GM21526 (cell line): Measurements from ENCODE around the gene UPF3B.
"Not testable (repeated sequence)": the region's sequence is repeated elsewhere in the genome, so short reads cannot be mapped to it uniquely, and the experiment has no call there.

Experiments
- ATAC-seq: cut with Tn5 transposase; IDR thresholded peaks from one replicate; pipeline ENCODE4 v1.9.1; 2021; ENCODE audit warnings: moderate library complexity; ENCODE audit not compliant: unreplicated experiment, low FRiP score

Gene UPF3B, protein sequence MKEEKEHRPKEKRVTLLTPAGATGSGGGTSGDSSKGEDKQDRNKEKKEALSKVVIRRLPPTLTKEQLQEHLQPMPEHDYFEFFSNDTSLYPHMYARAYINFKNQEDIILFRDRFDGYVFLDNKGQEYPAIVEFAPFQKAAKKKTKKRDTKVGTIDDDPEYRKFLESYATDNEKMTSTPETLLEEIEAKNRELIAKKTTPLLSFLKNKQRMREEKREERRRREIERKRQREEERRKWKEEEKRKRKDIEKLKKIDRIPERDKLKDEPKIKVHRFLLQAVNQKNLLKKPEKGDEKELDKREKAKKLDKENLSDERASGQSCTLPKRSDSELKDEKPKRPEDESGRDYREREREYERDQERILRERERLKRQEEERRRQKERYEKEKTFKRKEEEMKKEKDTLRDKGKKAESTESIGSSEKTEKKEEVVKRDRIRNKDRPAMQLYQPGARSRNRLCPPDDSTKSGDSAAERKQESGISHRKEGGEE

DNA sequence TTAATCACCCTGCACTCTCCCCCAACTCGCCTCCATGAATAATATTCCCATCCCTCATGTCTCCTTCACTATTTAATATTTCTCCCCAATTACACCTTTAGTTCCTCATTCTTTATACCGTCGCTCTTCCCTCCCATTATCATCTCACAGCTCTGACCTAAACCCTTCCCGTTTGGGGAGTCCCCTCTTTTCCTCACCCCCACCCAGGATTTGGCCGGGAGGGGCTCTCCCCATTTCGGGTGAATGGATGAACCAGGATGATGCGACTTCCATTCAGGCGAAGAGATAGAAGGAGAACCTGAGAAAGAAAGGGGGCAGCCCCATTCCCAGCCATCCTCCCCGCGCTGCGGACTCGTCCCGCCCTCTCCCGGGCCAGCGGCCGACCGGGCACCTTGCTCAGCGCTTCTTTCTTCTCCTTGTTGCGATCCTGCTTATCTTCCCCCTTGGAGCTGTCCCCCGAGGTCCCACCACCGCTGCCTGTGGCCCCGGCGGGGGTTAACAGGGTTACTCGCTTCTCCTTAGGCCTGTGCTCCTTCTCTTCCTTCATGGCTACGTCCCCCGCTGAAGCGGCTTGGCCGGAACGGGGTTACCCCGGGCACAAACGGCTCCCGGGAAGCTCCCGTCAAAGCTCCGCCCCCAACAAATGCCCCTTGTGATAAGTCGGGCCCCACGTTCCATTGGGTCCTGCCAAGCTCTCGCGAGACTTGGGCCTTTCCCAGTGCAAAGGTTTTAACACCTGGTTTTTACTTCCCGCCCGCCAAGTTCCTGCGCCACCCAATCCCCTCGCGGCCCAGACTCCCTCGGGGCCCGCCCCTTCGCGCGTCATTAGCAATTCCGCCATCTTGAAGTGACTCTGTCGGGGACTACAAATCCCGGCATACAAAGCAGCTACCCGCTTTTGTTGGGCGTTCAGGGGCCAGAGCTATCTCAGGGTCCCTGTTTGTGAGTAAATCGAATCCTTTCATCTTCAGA, at the start of gene UPF3B:
UPF3B (minus strand) TSS at position 582 of the 972 bp plus-strand sequence; CDS start at position 547, 35 bp downstream.
- peak; percentile 95 for ATAC-seq

- no peak for ATAC-seq
Measured at GRCh38 chrX:119900976-119901375, 48.2 kb upstream of the UPF3B start.

DNA sequence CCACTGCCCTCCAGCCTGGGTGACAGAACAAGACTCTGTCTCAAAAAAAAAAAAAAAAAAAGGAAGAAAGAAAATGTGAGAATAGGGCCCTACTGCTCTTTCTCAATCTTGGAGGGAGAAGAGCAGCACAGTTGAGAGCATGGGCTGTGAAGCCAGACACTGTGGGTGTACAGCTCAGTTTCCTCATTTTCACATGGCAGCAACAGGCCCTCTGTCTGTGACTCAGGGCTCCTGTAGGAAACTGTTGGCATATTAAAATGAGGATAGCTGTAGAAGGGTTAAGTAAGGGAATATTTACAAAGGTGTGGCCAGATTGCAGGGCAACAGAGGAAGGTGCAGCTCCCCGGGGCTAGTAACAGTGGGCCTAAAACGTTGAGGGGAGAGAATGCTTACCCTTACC, 46.4 kb upstream of the UPF3B start:
- ATAC-seq, result no peak

DNA sequence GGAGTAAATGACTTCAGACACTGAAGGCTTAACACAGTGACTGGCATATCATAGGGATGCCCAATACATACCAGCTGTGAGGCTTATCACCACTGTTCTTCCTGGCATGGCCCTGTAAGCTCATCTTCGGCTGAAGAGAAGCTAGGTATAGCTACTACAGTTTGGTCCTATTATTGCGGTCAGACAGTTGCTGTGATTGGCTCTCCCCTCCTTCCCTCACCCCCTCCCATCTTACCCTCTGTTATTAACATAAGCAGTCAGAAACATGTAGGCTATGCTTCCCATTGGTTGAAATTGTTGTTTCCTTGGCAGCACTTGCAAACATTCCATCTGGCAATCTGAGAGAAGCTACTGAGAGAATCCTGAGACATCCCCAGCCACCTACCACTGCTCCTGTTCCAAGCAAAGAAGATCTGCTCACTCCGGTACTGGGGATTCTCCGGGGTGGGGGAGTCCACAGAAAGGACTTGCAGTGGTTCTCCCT, 43.1 kb upstream of the UPF3B start, which contains the start of gene AKAP14:
AKAP14 (plus strand) TSS at position 51 of the 484 bp plus-strand sequence. CDS start 7,331 bp downstream, outside the sequence.
- ATAC-seq, result no peak

DNA sequence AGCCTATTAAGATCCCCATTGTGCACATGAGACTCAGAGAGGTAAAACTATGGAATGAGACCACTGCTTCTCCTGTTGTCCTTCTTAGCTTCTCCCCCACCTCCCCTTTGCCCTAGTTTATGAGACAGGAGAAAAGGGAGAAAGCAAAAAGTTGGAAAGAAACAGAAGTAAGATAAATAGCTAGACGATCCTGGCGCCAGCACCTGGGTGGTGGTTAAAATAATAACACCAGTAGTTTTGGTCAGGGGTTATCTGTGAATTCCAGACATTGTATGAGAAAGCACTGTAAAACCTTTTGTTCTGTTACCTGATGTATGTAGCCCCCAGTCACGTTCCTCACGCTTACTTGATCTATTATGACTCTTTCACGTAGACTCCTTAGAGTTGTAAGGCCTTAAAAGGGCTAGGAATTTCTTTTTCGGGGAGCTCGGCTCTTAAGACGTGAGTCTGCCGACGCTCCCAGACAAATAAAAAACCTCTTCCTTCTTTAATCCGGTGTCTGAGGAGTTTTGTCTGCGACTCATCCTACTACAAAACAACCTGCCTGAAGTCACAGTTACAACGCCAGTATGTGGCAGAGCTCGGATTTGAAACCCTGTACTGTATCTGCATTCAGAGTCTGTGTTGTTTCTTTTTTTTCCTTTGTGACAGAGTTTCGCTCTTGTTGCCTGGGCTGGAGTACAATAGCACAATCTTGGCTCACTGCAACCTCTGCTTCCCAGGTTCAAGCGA, 39.4 kb upstream of the UPF3B start:
- ATAC-seq, result not testable (repeated sequence)

GRCh38 chrX:119890626-119891025, 37.9 kb upstream of the UPF3B start:
- not testable (repeated sequence) for ATAC-seq

- ATAC-seq, result peak; percentile 86
Measured at GRCh38 chrX:119887721-119888425, 35.1 kb upstream of the UPF3B start.

DNA sequence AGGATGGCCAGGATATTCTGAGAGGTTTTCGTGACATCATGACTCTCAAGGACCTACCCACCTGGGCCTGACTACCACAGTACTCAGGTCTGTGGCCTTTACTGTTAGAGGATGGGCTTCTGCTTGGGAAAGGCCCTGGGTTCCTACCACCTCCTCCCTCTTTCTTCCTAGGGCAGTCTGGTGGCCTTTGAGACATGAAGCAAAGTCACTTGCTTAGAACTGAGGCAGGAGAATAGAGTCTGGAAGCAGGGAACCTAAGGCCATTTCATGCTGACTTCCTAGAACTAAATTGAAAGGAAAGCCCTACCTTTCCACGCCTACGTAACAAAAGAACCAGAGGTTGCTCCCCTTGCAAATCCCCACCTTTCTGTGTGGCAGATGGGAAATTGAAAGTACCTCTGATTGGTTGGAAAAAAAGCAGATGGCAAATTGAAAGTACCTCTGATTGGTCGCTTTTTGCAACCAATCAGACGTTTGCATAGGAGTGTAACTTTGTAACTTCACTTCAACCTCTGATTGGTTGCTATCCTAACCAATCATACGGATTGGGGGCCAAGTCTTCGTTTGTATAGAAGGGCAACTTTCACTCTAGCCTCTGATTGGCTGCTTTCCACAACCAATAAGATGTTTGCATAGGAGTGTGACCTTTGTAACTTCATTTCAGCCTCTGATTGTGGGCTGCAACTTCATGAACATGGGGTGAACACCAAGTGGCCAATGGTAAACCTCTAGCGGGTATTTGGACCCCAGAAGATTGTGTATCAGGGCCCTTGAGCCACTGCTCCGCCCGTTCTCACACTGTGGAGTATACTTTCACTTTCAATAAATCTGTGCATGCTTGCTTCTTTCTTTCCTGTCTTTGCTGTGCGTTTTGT, 33.0 kb upstream of the UPF3B start:
- ATAC-seq, result no peak

- peak; percentile 82 for ATAC-seq
Measured at GRCh38 chrX:119880552-119881437, 28.0 kb upstream of the UPF3B start.

- ATAC-seq, result no peak
Measured at GRCh38 chrX:119880076-119880475, 27.3 kb upstream of the UPF3B start.

- ATAC-seq, result no peak
Measured at GRCh38 chrX:119878740-119879139, 26.0 kb upstream of the UPF3B start.

DNA sequence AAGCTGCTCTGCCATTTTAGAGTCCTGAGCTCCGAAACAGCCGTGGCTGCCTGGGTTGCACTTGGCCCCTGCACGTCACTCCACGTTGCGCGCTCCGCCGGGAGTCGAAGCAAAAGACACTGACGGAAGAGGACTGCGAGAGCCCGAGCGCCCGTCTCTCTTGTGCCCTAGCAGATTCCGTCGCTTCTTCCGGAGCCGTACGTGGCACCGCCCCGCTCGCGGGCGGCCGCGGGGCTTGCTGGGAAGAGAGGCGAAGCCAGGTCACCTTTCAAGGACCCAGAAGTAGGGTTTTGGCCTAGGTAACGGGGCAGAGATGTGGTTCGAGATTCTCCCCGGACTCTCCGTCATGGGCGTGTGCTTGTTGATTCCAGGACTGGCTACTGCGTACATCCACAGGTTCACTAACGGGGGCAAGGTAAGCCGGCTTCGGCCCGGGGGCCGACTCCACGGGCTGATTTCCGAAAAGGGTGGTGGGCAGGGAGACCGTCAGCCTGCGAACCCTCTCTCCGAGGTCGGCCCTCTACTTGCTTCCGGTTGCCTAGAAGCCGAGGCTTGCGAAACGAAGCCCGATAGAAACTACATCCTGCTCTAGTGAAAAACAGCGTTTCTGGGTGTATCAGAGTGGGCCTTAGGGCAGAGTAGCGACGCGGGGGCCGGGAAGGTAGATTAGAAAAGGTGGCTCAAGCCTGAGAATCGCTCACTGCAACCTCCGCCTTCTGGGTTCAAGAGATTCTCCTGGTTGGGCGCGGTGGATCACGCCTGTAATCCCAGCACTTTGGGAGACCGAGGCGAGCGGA, 19.0 kb upstream of the UPF3B start, which contains the start of the genes NDUFA1 and RNF113A:
NDUFA1 (plus strand) TSS at position 234 of the 797 bp plus-strand sequence; CDS start at position 314, 80 bp downstream.
RNF113A (minus strand) TSS at position 135 of the 797 bp plus-strand sequence; CDS start at position 15, 120 bp downstream.
- ATAC-seq, result peak; percentile 89

DNA sequence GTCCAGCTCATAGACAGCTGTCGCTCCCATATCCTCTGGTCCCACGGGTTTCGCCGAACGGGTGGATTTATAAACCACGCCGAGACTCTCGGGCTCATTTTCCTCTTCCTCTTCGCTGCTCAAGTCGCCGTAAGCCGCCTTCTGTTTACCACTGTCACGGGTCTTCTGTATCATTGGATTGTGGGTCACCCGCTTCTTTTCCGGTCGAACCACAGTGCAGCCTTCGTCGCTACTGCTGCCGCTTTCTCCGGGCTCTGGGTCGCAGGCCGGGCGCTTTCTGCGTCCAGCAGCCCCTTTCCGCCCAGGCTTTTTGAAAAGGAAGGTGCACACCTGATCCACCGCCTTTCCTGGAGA, 18.5 kb upstream of the UPF3B start:
- peak; percentile 41 for ATAC-seq

DNA sequence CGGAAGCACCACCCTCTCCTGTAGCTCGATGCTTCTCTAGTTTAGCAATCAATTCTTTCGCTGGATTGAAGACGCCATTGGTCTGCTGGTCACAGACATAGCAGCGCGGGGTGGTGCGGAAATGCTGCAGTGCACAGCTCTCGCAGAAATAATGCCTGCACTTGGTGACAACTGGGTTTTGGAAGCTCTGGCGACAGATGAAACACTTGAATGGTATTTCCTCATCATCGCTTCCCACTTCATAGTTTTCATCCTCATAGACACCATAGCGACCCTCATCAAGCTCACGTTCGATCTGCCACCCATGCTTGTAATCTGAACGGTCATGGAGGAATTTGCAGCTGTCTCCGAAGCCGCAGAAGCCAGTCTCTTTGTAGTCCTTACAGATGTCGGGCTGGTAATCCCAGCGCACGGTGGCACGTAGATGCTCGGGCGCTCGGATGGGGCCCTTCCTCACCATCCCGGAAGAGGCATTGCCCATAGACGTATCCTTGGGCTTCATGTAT, 17.9 kb upstream of the UPF3B start:
- peak; percentile 15 for ATAC-seq

- no peak for ATAC-seq
Measured at GRCh38 chrX:119853444-119853843, 681 bp upstream of the UPF3B start.

GRCh38 chrX:119833905-119834304, 18.9 kb downstream of the UPF3B start:
- no peak for ATAC-seq
